ENCODE data around the gene ABCA2. TPM values are rescaled to one million over a fixed set of nuclear protein-coding genes. Genes with fewer than 3 reads are reported as not detected.
A peak's percentile ranks its signal among the peaks of the same experiment; 100 is the strongest.
"Not testable (repeated sequence)": the region's sequence is repeated elsewhere in the genome, so short reads cannot be mapped to it uniquely, and the experiment has no call there.

The ABCA2 gene
- total and polyA plus RNA-seq, 2 donors from 2014 or later, result 39.2 to 72.1 TPM

DNA sequence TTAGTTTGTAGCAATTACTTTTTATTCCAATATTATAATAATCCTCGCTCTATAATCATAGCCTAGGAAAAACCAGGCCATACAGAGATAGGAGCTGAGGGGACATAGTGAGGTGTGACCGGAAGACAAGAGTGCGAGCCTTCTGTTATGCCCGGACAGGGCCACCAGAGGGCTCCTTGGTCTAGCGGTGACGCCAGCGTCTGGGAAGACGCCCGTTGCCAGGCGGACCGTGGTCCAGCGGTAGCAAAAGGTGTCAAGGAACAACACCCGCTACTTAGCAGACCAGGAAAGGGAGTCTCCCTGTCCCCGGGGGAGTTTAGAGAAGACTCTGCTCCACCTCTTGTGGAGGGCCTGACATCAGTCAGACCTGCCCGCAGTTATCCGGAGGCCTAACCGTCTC is 23.8 kb downstream of the ABCA2 start:
- FAIRE-seq; intact Hi-C loops (cut with DNase I); H3K4me1 ChIP-seq (ENCODE audit: control insufficient read depth in 2 of 3, insufficient read depth in 2 of 3, low read depth in 1 of 3, low read length in 3 of 3); H3K27ac ChIP-seq (ENCODE audit: low read depth in 2 of 2, low read length in 2 of 2); H3K4me3 ChIP-seq (ENCODE audit: low read length in 3 of 3); H3K27me3 ChIP-seq (ENCODE audit: control insufficient read depth, insufficient read depth, low read length); H3K9ac ChIP-seq (ENCODE audit: low read length in 3 of 3); H3K36me3 ChIP-seq (ENCODE audit: control insufficient read depth in 2 of 3, insufficient read depth in 3 of 3, low read length in 3 of 3); DNase-seq; H3K9me3 ChIP-seq (ENCODE audit: control insufficient read depth in 2 of 3, insufficient read depth in 1 of 3, low read length in 3 of 3): not testable (repeated sequence)
- TF ChIP-seq, protein P1, sequence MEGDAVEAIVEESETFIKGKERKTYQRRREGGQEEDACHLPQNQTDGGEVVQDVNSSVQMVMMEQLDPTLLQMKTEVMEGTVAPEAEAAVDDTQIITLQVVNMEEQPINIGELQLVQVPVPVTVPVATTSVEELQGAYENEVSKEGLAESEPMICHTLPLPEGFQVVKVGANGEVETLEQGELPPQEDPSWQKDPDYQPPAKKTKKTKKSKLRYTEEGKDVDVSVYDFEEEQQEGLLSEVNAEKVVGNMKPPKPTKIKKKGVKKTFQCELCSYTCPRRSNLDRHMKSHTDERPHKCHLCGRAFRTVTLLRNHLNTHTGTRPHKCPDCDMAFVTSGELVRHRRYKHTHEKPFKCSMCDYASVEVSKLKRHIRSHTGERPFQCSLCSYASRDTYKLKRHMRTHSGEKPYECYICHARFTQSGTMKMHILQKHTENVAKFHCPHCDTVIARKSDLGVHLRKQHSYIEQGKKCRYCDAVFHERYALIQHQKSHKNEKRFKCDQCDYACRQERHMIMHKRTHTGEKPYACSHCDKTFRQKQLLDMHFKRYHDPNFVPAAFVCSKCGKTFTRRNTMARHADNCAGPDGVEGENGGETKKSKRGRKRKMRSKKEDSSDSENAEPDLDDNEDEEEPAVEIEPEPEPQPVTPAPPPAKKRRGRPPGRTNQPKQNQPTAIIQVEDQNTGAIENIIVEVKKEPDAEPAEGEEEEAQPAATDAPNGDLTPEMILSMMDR (IDR thresholded peaks at IDR 0.05; ENCODE audit: borderline replicate concordance, extremely low read depth, insufficient read depth), result peak; percentile 3

DNA sequence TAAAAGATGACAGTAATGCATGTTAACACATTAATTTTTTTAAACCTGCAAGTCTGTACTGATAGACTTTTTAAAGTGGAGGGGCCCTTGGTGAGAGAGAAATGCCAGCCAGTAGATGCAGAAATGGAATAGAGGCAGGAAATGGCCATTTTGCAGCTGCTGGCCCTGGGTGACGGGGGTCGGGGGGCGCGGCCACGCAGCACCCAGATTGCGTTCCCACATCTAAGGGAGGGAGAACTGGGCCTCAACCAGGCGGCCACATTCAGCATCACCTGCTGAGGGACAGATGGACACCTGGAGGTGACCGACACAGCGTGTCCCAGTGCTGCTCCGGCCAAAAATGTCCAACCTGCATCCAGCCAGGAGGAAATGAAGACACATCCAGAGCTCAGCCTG is 25.4 kb downstream of the ABCA2 start:
- H3K27ac ChIP-seq (ENCODE audit: low read depth in 2 of 2, low read length in 2 of 2), result no peak overlapping the region
- no peaks in the 10 kb centered on the region for H3K27me3 ChIP-seq (ENCODE audit: control insufficient read depth, insufficient read depth, low read length)
- FAIRE-seq (no peak), DNase-seq (no peak)
- no peaks in the 10 kb centered on the region for H3K9me3 ChIP-seq (ENCODE audit: control insufficient read depth in 2 of 3, insufficient read depth in 1 of 3, low read length in 3 of 3)
- no peak overlapping the region for H3K4me3 ChIP-seq (ENCODE audit: low read length in 3 of 3)
- H3K4me1 ChIP-seq (ENCODE audit: control insufficient read depth in 2 of 3, insufficient read depth in 2 of 3, low read depth in 1 of 3, low read length in 3 of 3), result peaks cover 0 to 3% (median 0%) of the 10 kb centered on the region in 3 donors
- TF ChIP-seq, protein P1 (IDR thresholded peaks at IDR 0.05; ENCODE audit: borderline replicate concordance, extremely low read depth, insufficient read depth), result no peak
- intact Hi-C loops (cut with DNase I), result no loop called here
- H3K36me3 ChIP-seq (ENCODE audit: control insufficient read depth in 2 of 3, insufficient read depth in 3 of 3, low read length in 3 of 3), result no peaks in the 10 kb centered on the region
- no peak overlapping the region for H3K9ac ChIP-seq (ENCODE audit: low read length in 3 of 3)

GRCh38 chr9:137001857-137002645 is 26.0 kb downstream of the ABCA2 start:
- no peak overlapping the region for H3K9ac ChIP-seq (ENCODE audit: low read length in 3 of 3)
- no peak overlapping the region for H3K27ac ChIP-seq (ENCODE audit: low read depth in 2 of 2, low read length in 2 of 2)
- TF ChIP-seq, protein P1 (IDR thresholded peaks at IDR 0.05; ENCODE audit: borderline replicate concordance, extremely low read depth, insufficient read depth), result no peak
- intact Hi-C loops (cut with DNase I), result no loop called here
- no peaks in the 10 kb centered on the region for H3K9me3 ChIP-seq (ENCODE audit: control insufficient read depth in 2 of 3, insufficient read depth in 1 of 3, low read length in 3 of 3)
- no peaks in the 10 kb centered on the region for H3K36me3 ChIP-seq (ENCODE audit: control insufficient read depth in 2 of 3, insufficient read depth in 3 of 3, low read length in 3 of 3)
- H3K27me3 ChIP-seq (ENCODE audit: control insufficient read depth, insufficient read depth, low read length), result no peaks in the 10 kb centered on the region
- no peak overlapping the region for H3K4me3 ChIP-seq (ENCODE audit: low read length in 3 of 3)
- peaks cover 0 to 6% (median 0%) of the 10 kb centered on the region in 3 donors for H3K4me1 ChIP-seq (ENCODE audit: control insufficient read depth in 2 of 3, insufficient read depth in 2 of 3, low read depth in 1 of 3, low read length in 3 of 3)
- DNase-seq, result no peak
- FAIRE-seq, result no peak

Measured in kidney (tissue), 14 donors.